EL (cell line): ENCODE data around the gene PRUNE2.
A peak's percentile ranks its signal among the peaks of the same experiment; 100 is the strongest.

Experiments
- DNase-seq: peaks from one replicate; pipeline ENCODE4 v3.0.0-alpha.2; 2016

Gene PRUNE2

GRCh38 chr9:76651119-76651705 is 254.7 kb downstream of the PRUNE2 start:
- DNase-seq = no peak

- peak; percentile 32 for DNase-seq
These were observed 255.2 kb downstream of the PRUNE2 start for GRCh38 chr9:76650692-76651091.

- no peak for DNase-seq
These were observed 256.0 kb downstream of the PRUNE2 start for GRCh38 chr9:76649894-76650293.

- DNase-seq = no peak
These were observed 259.7 kb downstream of the PRUNE2 start for GRCh38 chr9:76646249-76646648.

GRCh38 chr9:76644647-76645250 is 261.2 kb downstream of the PRUNE2 start:
- no peak for DNase-seq

GRCh38 chr9:76644171-76644570 is 261.7 kb downstream of the PRUNE2 start:
- no peak for DNase-seq

GRCh38 chr9:76643399-76644117 is 262.4 kb downstream of the PRUNE2 start:
- no peak for DNase-seq

GRCh38 chr9:76642701-76643209 is 263.2 kb downstream of the PRUNE2 start:
- DNase-seq = no peak

GRCh38 chr9:76642074-76642473 is 263.8 kb downstream of the PRUNE2 start:
- DNase-seq = no peak

GRCh38 chr9:76638001-76638400 is 267.9 kb downstream of the PRUNE2 start:
- DNase-seq = no peak

GRCh38 chr9:76637416-76637815 is 268.5 kb downstream of the PRUNE2 start:
- no peak for DNase-seq

GRCh38 chr9:76634356-76635054 is 271.4 kb downstream of the PRUNE2 start:
- peak; percentile 38 for DNase-seq

GRCh38 chr9:76630916-76631315 is 275.0 kb downstream of the PRUNE2 start:
- DNase-seq = no peak

GRCh38 chr9:76629205-76629990 is 276.5 kb downstream of the PRUNE2 start:
- DNase-seq = no peak

GRCh38 chr9:76628155-76628554 is 277.8 kb downstream of the PRUNE2 start:
- DNase-seq = no peak

GRCh38 chr9:76626980-76627379 is 278.9 kb downstream of the PRUNE2 start:
- no peak for DNase-seq

- DNase-seq = no peak
These were observed 279.8 kb downstream of the PRUNE2 start for GRCh38 chr9:76626141-76626540.

- no peak for DNase-seq
These were observed 281.4 kb downstream of the PRUNE2 start for GRCh38 chr9:76624391-76625048.

GRCh38 chr9:76620996-76621395 is 284.9 kb downstream of the PRUNE2 start:
- no peak for DNase-seq

- DNase-seq = no peak
These were observed 285.3 kb downstream of the PRUNE2 start for GRCh38 chr9:76620581-76620980.

- no peak for DNase-seq
These were observed 286.3 kb downstream of the PRUNE2 start for GRCh38 chr9:76619640-76620039.

- no peak for DNase-seq
These were observed 286.7 kb downstream of the PRUNE2 start for GRCh38 chr9:76619197-76619596.
